ENCODE data around the gene KRT73.

The KRT73 gene

DNA sequence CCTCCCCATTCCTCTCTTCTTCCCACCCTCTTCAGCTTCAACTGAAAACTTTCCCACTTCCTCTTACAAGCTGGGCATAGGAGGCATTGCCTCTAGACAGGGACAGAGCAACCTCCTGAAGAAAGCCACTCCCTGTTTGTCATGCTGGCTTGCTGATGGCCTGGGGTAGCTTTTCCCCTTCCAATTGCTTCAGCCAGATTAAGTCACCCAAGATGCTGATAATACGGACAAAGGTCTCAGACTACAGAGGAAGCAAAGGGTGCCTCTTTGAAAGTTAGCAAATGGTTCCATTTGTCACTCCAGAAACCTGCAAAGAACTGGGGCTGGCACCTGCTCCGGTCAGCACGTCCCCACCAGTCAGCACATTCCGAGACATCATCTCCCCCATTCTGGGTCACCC, 27.6 kb upstream of the KRT73 start:
- no peak for DNase-seq (ENCODE audit: low read depth in 2 of 2)

DNA sequence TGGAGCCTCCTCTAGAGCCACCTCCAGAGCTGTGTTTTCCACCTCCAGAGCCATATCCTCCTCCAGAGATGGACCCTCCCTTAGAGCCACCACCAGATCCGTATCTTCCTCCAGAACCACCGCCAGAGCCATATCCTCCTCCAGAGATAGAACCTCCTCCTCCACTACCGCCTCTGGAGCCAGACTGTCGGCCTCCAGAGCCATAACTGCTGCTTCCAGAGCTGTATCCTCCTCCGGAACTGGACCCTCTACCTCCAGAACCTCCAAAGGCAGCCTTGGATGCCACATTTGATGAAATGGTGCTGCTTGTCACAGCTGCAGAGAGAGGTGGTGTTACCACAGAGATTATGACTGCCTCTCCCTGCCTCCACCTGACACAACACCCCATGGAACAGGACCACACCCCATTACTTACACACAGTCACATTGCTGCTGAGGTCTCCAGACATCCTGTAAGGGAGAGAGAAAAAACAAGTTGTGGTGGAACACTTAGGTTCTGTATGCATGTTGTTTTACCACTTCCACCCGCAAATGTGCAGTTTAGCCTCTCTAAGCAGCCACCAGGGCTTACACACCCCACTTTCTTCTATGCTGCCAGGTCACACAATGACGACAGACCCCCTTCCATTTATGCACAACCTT, 26.9 kb upstream of the KRT73 start:
- DNase-seq (ENCODE audit: low read depth in 2 of 2): no peak

DNA sequence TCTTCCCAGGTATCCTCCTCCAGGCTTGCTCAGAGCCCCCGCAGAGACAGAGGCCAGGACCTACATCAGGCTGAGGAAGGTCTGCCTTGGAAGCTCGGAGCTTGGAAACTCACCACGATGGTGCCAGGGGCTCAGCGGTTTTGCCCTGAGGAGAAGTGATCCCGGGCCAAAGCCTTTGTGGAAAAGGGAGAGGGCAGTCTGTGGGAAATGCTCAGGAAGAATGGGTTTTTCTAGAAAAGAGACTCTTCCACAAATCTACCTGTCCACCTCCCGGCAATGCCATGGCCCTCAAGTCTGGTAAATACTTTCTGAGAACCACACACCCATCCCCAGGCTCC, 25.7 kb upstream of the KRT73 start:
- DNase-seq (ENCODE audit: low read depth in 2 of 2): no peak

DNA sequence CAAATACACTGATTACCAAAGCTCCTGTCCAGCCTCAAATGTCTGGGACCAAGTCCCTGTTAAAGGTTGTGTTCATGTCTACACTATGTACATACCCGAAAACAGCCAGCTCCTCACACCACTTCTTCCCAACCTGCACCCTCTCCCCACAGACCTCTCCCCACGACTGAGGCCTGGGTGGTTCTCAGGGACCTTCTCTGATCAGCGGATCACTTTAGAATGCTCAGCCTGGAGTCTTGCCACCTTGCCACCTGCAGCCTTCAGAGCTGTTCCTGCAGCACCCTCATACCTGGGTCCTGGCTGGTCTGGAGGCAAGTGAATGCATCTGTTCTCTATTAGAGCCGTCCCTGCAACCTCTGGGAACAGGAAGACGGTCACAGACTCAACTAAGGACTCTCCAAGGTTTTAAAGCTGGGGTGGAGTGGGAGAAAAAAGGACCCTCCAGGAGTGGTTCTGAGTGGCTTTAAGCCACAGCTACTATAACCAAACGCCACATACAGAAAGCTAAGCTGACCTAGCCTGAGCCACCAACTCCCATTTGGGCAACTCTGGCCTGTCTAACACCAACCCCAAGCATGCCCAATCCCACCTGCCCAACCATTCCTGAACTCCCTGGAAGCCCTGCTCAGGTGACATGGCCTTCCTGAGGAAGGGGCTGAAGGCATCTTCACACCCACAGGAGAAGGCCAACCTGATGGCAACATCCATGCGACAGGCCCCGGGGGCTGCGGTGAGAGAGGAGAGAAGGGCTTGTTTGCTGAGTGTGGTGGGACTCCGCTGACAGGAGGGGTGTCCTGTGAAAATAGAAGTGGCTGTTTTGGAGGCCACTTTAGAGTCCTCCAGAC, 25.1 kb upstream of the KRT73 start:
- DNase-seq (ENCODE audit: low read depth in 2 of 2): no peak

DNA sequence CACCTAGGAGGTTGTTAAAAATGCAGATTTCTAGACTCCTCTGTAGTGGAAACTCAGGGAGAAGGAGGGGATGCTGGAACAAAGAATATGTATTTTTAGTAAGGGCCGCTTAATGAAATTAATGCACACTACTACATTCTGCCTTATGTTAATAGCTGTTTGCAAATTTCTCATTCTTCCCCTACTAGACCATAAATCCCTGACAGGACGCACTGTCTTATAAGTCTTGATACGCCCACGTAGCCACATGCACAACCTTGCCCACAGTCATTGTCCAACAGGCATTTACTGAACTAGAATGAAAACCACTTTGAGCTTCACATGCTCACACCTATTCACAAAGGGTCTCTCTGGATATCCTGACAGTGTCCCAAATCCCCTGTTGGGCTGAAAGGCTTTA, 23.1 kb upstream of the KRT73 start:
- no peak for DNase-seq (ENCODE audit: low read depth in 2 of 2)

DNA sequence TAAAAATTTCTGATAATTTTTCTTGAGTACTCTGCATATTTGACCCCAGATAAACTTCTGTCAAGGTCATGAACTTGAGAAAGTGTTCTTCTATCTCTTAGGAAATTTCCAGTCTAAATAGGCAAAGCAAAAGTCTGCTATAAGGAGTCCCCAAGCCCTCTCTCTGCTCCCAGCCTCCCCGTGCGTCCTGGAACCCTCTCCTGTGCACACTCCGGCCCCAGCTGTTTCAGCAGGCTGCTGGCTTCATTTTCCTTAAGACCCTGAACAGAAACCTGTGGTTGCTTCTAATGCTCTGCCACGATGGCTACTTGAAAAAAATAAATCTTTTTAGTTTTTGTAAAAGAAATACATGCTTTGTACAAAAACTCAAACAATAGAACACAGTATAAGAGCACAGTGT, 18.9 kb upstream of the KRT73 start:
- DNase-seq (ENCODE audit: low read depth in 2 of 2): no peak

DNA sequence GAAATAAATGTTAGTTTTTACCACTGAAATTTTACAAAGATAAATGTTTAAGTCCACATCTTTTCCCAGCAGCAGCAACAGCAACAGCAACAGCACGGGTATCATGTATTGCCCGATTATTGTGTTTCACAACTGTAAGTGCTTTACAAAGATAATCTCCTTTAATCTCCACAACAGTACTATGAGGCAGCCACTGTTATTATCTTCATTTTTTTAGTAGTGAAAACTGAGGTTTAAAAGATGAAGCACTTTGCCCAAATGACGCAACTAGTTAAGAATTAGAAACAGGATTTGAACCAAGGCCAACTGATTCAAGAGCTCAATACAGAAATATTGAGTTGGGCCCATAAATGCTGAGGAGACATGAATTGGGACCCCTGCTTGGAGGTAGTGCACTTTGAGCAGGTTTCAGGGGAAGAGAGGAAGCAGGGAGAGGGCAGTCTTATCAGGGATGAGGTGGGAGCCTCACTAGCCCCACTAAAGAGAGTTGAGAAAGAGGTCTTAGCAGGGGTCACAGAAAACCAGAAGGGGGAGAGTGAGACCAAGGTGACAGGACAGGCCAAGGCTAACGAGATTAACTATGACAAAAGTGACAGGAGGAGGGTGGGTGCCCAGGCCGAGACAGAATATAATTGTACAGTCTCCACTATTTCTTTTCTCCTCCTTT, 18.4 kb upstream of the KRT73 start:
- DNase-seq (ENCODE audit: low read depth in 2 of 2): no peak

DNA sequence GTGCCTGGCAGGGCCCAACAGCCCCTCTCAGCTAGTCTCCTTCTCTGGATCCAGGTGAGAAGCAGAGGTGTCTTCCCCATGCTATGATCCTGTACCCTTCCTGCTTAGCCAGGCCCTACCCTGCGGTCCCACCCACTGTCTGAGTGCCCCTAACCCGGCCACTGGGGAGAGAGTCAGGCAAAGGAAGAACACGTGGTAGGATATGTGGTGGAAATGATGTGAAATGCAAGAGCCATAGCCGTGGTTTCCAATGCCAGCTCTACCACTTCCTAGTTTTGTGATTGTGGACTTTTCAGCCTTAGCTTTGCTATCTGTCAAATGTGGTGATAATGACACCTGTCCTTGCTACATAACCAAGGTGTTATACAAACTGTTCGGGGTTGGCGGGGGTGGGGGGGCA, 17.8 kb upstream of the KRT73 start:
- no peak for DNase-seq (ENCODE audit: low read depth in 2 of 2)

DNA sequence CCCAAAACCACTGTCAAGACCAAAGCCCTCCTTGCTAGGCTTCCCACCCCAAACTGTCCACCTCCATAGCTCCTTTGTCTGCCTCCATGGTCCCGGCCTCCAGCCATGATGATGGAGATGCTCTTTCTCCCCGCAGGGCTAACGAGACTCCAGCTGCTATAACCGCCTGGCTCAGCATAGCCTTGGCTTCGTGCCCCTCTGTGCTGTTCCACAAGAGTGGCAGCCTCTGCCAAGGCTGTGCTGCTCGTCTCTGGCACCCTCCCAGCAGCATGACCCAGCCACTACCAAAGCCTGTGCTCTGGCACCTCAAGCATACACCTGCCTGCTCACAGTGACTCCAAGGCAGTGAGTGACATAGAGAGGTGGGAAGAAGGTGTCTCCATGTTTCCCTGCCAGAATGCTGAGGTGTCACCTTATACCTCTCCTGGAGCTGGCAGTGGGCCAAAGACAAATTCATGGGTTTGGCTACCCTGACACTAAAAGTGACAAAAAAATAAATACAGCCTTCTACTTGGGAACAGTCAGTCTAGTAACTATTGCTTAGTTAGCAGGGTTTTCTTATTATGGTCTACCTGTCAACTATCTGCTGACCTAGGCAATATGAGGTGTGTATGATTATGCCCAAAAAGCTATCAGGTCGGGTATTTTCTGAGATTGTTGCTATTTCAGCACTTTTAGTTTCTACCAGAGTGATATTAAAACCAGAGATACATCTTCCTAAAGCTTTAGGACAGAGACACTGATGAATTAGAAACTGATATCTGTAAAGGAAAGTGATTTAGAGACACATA, 16.1 kb upstream of the KRT73 start:
- no peak for DNase-seq (ENCODE audit: low read depth in 2 of 2)

DNA sequence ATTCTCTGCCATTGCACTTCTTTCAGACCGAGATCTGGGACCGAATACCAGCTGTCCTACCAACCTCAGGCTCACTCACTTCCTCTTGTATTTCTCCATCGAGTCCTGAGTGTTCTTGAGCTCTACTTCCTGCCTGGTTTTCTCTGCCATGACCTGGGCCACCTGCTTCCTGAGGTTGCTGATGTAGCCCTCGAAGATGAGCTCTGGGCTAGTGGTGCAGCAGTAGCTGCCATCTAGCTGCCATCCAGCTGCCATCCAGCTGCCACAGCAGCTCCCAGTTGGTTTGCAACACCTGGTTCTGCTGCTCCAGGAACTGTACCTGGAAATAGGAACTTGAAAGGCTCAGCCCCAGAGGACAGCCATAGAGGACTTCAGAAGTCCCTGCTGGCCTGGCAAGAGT, 15.0 kb upstream of the KRT73 start:
- DNase-seq (ENCODE audit: low read depth in 2 of 2): no peak

DNA sequence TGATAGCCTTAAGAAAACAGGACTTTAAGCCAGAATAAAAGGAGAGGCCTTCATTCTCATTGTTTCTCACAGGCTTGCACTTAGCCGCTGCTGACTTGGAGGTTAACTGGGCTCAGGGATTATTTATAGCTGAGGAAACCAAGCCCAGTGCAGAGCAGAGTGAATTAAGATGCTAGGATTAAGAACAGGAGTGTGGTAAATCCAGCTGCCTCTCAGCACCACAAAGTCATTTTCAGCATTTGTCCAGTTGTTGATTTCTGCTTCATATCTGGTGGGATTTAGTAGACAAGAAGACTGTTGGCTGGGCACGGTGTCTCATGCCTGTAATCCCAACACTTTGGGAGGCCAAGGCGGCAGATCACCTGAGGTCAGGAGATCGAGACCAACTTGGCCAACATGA, 14.3 kb upstream of the KRT73 start:
- DNase-seq (ENCODE audit: low read depth in 2 of 2): no peak

DNA sequence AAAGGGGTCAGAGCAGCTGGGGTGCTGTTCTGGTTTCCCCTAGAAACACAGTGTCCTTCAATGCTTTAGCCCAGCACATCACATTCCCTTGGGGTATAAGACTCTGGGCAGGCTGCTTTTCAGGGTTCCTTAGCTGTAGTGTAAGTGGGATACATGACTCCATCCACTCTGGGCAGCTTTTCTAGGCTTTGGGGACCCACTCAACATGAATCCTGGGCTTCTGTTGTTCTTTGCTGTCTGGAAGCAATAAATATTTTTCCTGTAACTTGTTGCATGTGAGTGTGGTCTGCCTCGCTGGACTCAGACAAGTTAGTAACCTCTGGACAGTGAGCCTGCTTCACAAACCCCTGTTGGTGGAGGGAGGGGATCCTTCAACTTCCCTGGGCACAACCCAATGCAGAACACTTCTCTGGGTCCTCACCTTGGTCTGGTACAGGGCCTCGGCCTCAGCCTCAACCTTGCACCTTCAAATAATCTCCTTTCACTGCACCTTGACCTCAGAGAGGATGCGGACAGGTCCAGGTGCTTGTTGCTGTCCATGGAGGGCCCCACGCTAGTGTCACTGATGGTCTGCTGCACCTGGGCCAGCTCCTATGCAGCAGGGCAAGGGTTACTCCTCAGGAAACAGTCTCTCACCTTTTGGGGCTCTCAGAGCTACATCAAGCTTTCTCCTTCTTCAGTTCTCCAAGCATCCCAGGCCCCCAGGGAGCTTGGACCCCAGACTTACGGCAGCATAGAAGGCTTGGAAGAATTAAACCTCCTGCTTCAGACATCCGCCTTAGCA, 13.5 kb upstream of the KRT73 start:
- no peak for DNase-seq (ENCODE audit: low read depth in 2 of 2)

DNA sequence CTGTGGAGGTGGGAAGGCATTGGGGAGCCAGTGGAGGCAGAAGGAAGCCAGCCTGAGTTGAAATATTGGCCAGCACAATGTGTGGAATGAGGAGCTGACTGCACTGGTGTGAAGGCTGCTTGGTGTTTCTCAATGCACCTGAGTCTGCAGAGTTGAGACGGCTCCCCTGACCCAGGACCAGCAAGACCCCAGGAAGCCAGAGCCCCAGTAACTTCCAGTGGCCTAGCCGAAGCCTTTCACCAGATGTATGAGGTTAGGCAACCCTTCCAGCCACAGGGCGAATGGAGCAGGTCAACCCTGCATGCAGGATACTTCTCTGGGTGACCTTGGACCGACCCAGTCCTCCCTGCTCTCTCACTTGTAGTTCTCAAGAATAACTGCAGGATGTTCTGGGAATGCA, 12.9 kb upstream of the KRT73 start:
- no peak for DNase-seq (ENCODE audit: low read depth in 2 of 2)

DNA sequence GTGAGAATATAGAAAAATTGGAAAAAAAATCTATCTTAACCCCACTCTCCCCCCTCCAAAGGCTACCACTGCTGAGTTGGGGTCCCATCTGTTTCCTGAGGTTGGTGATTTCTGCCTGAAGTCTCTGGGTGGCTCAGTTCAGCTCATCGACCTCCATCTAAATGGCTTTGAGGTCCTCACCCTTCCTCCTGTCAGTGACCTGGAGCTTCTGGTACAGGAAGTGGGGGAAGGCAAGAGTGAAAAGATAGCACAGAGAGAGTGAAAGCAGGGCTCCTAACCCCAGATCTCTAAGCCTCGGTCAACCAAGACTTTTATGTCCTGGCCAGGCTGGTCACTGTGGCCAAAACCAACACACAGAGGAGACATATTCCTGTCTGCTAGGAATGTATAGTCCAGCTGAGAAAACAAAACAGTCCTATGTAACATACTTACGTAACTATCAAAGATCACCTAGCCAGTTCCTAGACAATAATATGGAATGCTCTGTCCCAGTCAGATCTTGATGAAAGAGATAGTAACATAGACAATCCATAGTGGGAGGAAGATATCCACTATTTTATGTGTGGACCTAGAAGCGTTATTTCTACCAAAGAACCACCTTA, 12.3 kb upstream of the KRT73 start:
- no peak for DNase-seq (ENCODE audit: low read depth in 2 of 2)

DNA sequence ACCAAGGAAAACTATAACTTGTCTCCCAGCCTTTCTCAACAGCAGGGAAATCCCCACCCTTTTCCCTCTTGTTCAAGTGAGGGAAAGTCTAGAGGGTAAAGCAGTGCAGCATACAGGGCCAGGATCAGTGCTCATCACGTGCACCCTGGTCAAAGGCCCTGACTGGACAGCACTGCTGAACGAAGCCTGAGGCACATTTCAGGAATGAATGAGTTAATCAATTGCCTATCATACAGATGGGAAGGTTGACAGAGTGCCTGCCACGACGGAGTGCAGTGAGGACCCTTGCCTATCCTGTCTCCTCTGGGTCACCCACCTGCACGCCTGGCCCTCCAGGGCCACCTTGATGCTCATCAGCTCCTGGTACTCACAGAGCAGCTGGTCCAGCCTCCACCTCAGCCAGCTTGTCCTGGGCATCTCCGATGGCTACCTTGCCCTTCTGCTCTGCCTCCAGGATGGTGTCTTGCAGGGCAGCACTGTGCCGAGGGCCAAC, 11.7 kb upstream of the KRT73 start:
- DNase-seq (ENCODE audit: low read depth in 2 of 2): no peak

DNA sequence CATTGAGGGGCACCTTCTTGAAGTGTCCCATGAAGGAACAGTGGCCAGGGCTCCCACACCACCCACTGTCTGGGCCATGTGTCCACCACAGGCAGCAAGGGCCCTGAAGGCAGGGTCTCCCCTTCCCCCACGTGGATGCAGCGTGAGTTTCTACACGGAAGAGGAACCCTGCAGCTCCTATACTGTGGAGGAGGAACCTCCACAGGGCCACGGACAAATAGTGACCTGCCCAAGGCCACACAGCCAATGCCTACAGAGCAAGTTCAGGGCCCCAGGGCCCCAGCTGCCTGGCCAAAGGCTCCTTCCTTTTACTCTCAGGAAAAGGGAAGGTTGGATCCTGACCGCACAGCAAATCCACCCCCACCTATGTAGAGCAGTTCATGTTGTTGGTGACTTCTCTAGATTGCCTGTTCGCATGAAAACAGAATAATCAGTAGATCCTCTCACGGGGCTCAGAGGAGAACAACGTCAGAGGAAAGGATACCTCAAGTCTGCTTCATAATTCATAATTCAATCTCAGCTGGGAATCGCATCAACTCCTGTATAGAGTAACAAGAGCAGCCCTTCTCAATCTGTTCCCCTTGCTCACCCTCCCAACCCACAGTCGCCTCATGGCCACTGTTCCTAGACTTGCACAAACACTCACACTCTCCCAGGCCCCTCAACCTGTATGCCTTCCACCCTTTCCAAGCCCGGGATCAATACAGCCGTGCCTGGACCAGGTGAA, 11.1 kb upstream of the KRT73 start:
- DNase-seq (ENCODE audit: low read depth in 2 of 2): no peak

DNA sequence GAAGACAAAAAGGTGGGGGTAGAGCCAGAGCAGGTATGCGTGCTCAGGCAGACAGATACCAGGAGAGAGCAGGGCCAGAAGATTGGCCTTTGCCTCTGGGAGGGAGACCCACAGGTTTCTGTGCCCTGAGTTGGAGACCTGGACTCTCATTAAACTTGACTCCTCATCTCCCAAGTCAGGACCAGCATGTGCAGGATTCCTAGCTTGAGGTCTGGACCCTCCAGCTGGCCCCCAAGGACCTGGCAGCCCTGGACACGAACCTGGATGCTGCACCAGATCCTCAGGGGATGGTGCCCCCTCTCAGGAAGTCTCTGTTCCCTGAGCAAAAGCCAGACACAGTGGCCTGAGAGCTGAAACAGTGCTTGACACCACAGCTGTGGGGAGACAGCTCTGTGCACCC, 10.5 kb upstream of the KRT73 start:
- no peak for DNase-seq (ENCODE audit: low read depth in 2 of 2)

DNA sequence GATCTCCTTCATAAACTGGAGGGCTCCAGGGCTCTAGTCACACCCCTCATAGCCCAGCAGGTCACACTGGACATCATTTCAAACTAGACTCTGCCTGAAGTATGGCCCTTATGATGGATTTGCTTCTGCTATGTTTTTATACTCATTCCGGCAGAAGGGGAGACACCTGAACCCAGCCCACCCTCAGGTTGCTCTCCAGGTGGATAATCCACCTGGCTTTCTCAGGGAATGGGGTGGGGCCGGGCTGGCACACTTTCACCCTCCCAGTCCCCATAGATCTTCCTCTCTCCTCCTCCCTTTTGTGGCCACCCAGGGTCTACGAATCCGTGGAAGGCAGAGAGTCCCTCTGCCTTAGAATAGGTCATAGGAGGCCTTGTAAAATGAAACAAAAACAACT, 9.8 kb upstream of the KRT73 start:
- DNase-seq (ENCODE audit: low read depth in 2 of 2): no peak

DNA sequence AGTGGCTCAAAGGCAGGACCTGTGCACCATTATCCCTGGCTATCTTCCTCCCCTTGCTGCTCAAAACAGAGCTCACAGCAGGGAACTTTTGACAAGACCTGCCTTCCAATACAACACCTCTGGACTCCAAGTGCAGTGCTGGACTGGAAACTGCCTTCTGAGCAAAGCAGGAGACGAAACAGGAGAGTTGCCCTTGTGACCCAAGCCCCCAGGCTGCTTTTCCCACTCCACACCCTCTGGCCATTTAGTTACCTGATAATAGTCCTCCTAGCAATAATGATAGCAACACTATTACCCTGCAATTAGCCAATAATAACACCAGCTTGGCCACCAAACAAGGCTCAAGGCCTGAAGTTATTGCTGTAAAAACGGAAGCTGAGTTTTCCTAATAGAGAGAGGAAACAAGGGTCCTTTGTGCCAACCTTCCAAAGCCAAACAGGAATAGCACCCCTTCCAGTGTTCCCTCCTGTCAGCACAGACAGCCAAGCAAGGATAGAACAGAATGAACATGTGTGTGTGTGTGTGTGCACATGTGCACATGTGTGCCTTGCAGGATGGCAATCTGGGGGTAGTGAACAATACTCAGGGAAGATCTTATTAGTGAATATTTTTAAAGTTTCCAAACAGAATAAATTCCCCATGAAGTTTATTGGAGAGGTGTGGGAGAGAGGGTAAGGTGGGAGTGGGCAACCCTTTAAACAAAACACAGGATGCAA, 9.2 kb upstream of the KRT73 start:
- DNase-seq (ENCODE audit: low read depth in 2 of 2): no peak

DNA sequence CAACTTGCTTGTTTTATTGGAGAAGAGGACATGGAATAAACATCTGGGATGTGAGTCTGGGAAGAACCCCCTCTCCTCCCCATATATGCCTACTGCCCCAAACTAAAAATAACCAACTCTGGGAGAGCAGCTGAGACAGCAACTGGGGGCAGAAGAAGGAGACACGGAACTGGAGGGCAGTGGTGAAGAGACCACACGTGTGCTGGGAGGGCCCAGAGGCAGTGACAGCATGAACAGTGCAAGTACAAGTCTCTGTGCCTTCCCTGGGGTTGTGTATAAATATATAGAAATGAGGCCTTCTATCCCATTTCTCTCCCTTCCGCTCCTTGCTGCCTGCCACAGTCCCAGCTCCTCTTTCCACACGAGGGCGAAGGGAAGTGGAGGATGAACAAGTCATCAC, 4.0 kb upstream of the KRT73 start:
- no peak for DNase-seq (ENCODE audit: low read depth in 2 of 2)
